WTC11 (cell line): Measurements from ENCODE around the gene HCN1.

ENCODE experiments used
- CREB1 ChIP-seq: sonication (generic); formaldehyde crosslinking; IDR thresholded peaks from 2 replicates; pipeline ENCODE4 v1.8.0; 2023; ENCODE audit warnings: mild to moderate bottlenecking, missing genetic modification reagents
- EMX1 ChIP-seq: fragments of 250-450 bp; sonication (Bioruptor Pico); IDR thresholded peaks from 2 replicates; pipeline ENCODE4 v1.8.0; 2021; ENCODE audit warnings: mild to moderate bottlenecking
- KAT7 ChIP-seq: sonication (generic); formaldehyde crosslinking; IDR thresholded peaks from 2 replicates; pipeline ENCODE4 v1.8.1; 2023; ENCODE audit warnings: missing genetic modification reagents, mild to moderate bottlenecking, borderline replicate concordance
- SP1 ChIP-seq: sonication (generic); formaldehyde crosslinking; conservative IDR thresholded peaks from 2 replicates; pipeline ENCODE4 v1.8.1; 2022; ENCODE audit warnings: missing genetic modification reagents
- TEAD4 ChIP-seq: sonication (generic); formaldehyde crosslinking; IDR thresholded peaks from 2 replicates; pipeline ENCODE4 v1.8.0; 2022; ENCODE audit warnings: mild to moderate bottlenecking, missing genetic modification reagents
- ZNF121 ChIP-seq: sonication (generic); formaldehyde crosslinking; IDR thresholded peaks from 2 replicates; pipeline ENCODE4 v1.8.0; 2023; ENCODE audit warnings: missing genetic modification reagents
- ZNF671 ChIP-seq: fragments of 250-450 bp; sonication (Bioruptor Pico); IDR thresholded peaks from 2 replicates; pipeline ENCODE4 v1.8.0; 2021; ENCODE audit warnings: mild to moderate bottlenecking
- TF ChIP-seq, protein P1 (sequence below): fragments of 200-600 bp; IDR thresholded peaks from 2 replicates; pipeline ENCODE4 v1.8.0; 2022; ENCODE audit warnings: antibody characterized with exemption
- TF ChIP-seq, protein P2 (sequence below): sonication (generic); formaldehyde crosslinking; IDR thresholded peaks from 2 replicates; pipeline ENCODE4 v1.8.1; 2023; ENCODE audit warnings: mild to moderate bottlenecking, missing genetic modification reagents
- TF ChIP-seq, protein P3 (sequence below): sonication (generic); formaldehyde crosslinking; IDR thresholded peaks from 2 replicates; pipeline ENCODE4 v1.8.0; 2022; ENCODE audit warnings: mild to moderate bottlenecking, missing genetic modification reagents

DNA sequence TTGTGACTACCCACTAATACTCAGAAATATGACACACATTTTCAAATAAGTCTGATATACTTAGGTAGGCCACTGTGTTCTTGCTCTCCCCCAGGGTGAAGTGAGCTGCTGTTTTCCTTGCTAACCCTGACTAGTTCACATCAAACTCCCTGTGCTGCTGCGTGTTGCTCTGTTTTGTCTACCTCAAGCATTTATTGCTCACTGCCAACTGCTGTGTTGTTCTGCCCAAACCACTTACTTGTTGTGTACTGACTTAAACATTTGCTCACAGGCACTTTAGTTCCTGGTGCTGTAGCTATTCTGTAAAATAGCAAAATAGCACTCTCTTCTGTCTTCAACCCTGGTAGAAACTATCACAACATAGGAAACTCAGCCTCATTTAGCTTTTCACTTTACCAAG is 255.7 kb downstream of the HCN1 start:
- TF ChIP-seq, protein P1, sequence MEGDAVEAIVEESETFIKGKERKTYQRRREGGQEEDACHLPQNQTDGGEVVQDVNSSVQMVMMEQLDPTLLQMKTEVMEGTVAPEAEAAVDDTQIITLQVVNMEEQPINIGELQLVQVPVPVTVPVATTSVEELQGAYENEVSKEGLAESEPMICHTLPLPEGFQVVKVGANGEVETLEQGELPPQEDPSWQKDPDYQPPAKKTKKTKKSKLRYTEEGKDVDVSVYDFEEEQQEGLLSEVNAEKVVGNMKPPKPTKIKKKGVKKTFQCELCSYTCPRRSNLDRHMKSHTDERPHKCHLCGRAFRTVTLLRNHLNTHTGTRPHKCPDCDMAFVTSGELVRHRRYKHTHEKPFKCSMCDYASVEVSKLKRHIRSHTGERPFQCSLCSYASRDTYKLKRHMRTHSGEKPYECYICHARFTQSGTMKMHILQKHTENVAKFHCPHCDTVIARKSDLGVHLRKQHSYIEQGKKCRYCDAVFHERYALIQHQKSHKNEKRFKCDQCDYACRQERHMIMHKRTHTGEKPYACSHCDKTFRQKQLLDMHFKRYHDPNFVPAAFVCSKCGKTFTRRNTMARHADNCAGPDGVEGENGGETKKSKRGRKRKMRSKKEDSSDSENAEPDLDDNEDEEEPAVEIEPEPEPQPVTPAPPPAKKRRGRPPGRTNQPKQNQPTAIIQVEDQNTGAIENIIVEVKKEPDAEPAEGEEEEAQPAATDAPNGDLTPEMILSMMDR = no peak
- no peak for TF ChIP-seq TEAD4
- TF ChIP-seq, protein P2, sequence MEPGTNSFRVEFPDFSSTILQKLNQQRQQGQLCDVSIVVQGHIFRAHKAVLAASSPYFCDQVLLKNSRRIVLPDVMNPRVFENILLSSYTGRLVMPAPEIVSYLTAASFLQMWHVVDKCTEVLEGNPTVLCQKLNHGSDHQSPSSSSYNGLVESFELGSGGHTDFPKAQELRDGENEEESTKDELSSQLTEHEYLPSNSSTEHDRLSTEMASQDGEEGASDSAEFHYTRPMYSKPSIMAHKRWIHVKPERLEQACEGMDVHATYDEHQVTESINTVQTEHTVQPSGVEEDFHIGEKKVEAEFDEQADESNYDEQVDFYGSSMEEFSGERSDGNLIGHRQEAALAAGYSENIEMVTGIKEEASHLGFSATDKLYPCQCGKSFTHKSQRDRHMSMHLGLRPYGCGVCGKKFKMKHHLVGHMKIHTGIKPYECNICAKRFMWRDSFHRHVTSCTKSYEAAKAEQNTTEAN = no peak
- TF ChIP-seq, protein P3, sequence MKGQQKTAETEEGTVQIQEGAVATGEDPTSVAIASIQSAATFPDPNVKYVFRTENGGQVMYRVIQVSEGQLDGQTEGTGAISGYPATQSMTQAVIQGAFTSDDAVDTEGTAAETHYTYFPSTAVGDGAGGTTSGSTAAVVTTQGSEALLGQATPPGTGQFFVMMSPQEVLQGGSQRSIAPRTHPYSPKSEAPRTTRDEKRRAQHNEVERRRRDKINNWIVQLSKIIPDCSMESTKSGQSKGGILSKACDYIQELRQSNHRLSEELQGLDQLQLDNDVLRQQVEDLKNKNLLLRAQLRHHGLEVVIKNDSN (CRISPR knock-in tag) = no peak
- no peak for TF ChIP-seq SP1 (CRISPR knock-in tag)
- no peak for TF ChIP-seq KAT7
- no peak for TF ChIP-seq ZNF121 (CRISPR knock-in tag)
- no peak for TF ChIP-seq ZNF671
- no peak for TF ChIP-seq EMX1 (CRISPR knock-in tag)
- TF ChIP-seq CREB1 = no peak
